Measurements from ENCODE around the gene COL16A1.

COL16A1 gene

DNA sequence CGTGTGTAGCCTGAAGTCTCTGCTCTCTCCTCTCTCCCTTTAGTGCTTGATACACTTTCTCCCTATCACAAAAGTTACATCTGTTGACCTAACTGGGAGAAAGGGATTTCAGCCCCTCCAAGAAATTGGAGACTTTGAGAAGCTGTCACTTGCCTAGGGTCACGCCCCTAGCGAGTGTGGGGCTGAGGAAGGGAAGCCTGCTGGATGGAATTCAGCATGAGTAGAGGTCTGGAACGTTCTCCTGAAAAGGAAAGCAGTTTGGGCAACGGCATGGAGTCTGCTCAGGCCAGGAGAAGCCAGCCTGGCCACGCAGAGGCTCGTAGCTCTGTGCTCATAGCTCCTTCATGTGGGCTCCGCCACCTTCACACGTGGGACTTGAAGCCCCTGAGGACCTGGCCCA lies 22.4 kb downstream of the COL16A1 start:
- DNase-seq = no peak

DNA sequence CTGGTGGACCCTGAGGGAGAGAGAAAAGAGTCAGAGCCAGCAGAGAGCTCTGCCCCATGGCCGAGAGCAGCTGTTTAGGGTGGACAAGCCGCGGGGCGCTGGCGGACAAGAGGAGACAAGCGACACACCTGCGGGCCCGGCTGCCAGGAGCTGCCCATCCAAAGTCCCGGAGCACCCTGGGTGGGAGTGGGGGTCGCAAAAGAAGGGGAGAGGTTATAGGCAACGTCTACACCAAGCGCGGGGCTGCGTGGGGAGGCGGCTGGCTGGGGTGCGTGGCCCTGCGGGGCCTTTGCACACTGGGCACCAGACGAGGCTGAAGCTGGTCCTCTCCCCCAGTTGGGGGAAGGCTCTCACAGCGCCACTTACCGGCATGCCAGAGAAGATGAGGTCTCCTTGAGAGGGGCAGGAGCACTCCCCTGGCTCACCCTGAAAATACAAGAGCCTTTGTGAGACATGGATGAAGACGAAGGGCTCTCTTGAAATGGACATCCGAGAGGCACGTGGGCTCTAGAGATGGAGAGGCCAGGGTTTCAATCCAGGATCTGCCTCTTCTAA lies 24.1 kb downstream of the COL16A1 start:
- DNase-seq = no peak

DNA sequence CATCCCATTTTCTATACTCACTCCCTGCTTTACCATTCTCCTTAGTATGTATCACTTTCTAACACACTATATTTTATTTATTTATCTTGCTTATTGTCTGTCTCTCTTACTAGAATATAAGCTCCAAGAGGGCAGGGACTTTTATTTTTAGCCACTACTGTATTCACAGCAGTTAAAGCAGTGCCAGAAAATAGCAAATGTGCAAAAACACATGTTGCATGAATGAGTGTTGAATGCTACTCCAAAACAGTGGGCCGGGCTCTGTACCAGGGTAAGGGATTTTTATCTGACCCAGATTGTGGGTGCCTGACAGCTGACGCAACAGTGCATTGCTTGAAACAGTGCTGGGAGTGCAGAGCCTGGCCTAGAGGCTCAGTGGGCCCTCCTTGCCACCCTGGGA lies 24.7 kb downstream of the COL16A1 start:
- DNase-seq = no peak

GRCh38 chr1:31678681-31679080 lies 25.1 kb downstream of the COL16A1 start:
- DNase-seq = no peak

GRCh38 chr1:31677949-31678348 lies 25.9 kb downstream of the COL16A1 start:
- DNase-seq = no peak

DNA sequence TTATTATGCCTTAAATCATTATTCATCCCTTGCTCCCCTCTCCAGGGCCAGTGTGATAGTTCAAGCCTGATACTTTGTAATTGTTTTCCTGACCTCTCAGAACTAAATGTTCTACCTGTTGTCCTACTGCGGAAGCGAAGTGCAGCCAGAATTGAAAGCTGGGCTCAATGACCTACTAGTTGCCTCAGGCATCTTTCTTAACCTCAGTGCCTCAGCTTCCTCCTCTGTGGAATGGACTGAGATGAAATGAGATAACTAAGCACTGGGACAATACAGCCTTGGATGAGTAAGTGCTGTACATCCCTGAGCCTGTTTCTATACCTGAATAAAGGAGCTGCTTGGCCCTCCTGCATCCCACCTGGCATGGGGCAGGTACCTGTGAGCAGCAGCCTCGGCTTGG lies 26.4 kb downstream of the COL16A1 start:
- no peak for DNase-seq

DNA sequence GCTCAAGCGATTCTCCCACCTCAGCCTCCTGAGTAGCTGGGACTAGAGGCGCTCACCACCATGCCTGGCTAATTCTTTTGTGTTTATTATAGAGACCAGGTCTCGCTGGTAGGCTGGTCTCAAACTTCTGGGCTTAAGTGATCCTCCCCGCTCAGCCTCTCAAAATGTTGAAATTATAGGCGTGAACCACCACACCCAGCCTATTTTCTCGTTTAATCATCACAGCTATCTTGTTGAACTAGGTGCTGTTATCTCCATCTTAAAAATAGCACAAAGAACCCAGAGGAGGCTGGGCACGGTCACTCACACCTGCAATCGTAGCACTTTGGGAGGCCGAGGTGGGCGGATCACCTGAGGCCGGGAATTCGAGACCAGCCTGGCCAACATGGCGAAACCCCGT lies 28.1 kb downstream of the COL16A1 start:
- DNase-seq = no peak

- no peak for DNase-seq
Observed at GRCh38 chr1:31675161-31675560, 28.7 kb downstream of the COL16A1 start.

DNA sequence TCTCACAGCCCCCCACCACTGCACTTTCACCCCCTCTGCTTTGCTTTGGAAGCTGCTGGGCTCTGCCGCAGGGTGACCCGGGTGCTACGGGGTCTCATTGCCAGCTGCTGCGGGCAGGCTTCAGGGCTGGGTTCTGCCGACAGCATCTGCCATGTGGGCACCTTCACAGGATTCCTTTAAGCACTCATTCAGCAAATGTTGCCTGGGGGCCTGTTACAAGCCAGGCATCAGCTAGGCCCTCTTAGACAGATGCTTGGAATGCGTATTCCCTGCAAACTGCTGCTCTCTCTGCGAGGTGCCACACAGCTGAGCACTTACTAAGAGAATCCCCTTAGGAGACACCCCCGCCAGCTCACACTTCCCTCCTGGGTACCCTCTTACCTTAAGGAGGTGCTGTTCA lies 29.2 kb downstream of the COL16A1 start:
- DNase-seq = no peak

DNA sequence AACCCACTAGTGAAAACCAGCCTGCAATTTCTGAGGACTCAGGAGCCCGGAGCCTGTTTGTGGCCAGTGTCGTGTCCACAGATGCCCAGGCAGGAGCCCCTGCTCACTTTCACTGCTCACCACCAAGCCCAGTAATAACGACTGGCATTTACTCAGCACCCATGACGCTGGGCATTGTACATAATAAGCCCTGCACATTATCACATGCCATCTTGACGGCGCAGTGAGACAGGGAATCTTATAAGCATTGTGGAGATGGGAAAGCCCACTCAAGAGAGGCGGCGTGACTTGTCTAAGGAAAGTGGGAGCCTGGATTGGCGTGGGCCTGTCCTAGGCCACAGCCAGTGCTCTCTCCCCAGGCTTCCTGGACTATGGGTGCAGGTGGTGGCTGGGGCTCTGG lies 30.4 kb downstream of the COL16A1 start:
- no peak for DNase-seq

DNA sequence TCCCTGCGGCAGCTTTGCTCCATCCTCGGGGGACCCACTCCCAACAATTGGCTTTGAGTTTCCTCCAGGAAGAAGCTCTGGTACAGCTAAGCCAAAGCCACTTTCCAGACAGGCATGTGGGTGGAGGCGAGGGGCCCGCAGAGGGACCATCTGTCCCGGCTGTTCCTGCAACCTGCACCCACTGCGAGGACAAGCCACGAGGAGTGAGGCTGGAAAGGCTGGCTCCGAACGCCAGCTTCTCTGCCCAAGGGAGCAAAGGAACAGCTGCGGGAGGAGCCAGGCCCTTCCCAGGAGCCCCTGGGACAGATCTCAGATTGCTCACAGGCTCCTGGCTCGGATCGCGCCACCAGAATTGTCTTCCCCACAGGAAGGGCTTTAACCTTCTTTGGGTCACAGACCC lies 30.8 kb downstream of the COL16A1 start:
- DNase-seq = no peak

- no peak for DNase-seq
Observed at GRCh38 chr1:31671561-31672201, 32.1 kb downstream of the COL16A1 start.

- no peak for DNase-seq
Observed at GRCh38 chr1:31671147-31671546, 32.7 kb downstream of the COL16A1 start.

GRCh38 chr1:31670593-31670964 lies 33.2 kb downstream of the COL16A1 start:
- no peak for DNase-seq

DNA sequence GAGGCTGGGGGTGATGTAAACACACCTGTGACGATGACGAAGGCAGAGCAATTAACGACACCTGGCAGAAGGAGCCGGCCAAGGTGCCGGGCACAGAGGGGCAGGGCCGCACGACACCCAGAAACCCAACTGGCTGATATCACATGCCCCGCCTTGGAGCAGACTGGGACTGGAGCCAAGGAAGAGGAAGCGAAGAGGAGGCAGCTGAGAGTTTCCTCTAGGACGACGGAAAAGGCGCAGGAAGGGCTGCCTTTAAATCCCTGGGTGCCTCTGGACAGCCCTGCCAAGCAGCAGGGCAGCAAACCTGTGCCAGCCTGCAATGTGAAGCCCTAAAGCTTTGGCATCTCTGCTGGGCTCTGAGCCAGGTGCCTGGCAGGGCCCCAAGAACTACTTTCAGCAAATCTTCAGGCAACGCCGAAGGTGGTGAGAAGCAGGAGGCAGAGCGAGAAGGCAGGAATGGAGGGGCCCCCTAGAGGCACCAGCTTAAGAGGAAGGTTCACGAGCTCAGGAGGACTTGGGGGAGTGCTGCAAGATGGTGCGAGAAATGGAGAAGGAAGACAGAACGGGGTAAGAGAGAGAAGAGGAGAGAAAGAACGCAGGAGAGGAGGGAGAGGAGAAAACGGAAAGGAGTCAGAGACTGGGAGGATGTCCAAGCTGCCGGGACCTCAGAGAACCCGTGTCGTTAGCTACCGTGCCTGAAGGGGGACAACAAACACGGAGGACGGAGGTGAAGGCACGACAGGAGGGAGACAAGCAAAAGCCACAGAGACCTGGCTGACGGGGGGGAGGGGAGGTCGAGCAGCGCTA lies 33.8 kb downstream of the COL16A1 start:
- peak; percentile 70 for DNase-seq

- DNase-seq = no peak
Observed at GRCh38 chr1:31669433-31669785, 34.4 kb downstream of the COL16A1 start.

DNA sequence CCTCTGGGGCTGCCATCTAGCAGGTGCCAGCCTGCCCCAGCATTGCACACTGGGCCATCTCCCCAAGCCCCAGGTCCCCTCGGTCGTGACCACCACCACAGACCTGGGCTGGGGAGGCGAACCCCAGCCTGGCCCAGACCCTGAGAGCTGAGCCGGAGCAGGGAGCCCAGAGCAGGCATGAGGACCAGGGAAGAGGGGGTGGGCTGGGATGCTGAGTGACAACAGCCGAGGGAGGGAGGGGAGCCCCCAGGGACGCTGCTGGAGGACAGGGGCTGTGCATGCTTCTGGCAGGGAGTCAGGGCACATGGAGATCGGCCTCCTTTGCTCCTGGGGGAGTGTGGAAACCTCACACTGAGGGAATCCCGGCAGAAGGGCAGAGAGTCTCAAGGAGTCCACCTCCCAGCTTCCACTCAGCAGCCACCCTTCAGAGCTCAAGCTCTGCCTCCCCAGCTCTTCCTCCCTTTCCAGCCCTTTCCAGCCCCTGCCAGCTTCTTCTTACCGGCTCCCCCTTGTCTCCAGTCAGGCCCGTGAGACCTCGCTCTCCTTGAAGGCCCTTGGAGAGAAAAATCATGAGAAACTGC lies 35.4 kb downstream of the COL16A1 start:
- no peak for DNase-seq

GRCh38 chr1:31667065-31667785 lies 36.6 kb downstream of the COL16A1 start:
- DNase-seq = no peak

DNA sequence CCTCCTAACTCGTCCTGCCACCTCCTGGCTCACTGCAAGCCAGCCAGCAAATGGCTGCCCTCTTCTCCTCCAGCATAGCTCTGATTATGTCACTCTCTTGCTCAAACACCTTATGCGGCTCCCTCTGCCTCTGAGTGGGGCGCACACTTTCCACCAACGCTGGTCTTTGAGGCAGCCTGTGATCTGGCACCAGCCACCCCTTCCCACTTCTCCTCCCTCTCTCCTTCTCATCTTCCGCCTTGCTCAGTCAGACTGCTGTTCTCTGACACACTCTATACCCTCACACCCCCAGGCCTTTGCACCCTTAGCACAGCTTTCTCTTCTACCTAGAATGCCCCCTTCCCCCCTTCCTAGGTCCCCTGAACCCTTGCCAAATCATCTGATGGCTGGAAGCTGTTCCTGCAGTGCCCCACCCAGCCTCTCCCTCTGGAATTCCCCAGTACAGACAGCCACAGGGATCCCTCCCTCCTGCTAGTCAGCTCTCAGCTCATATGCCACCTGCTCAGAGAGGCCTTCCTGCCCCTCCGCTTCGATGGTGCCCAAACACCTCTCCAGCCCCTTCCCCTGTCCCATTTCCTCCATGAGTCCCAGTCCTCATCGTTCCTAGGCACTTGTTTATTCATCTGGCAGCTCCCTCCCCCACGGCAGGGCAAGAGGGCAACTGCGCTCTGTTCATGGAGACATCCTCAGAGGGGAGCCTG lies 37.4 kb downstream of the COL16A1 start:
- DNase-seq = no peak

DNA sequence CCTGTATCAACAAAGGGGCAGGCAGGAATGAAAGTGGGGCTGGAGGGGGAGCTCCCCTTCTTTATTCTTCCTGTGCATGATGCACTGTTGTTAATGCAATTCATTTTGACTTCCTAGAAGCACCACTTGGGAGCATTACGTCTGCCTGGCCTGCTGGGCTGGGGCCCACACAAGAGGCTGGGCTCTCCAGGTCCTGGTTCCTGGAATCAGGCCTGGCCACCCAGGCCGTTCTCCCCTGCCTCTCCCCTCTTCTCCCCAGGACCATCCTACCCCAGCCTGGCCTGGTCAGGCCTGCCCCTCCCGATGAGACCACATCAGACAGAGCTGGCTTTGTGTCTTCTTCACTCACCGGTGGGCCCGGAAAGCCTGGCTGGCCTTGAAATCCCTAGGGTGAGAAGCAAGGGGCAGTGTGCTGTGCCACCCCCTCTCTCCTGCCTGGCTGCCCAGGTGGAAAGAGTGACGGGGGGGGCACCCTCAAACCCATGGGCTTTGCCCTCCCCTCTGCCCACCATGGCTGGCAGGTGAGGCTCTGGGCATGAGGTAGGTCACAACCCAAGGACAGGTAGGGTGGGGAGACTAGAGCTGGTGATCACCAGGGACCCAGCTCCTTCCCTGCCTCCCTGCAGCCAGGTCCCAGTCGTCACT lies 38.5 kb downstream of the COL16A1 start:
- DNase-seq = no peak

DNA sequence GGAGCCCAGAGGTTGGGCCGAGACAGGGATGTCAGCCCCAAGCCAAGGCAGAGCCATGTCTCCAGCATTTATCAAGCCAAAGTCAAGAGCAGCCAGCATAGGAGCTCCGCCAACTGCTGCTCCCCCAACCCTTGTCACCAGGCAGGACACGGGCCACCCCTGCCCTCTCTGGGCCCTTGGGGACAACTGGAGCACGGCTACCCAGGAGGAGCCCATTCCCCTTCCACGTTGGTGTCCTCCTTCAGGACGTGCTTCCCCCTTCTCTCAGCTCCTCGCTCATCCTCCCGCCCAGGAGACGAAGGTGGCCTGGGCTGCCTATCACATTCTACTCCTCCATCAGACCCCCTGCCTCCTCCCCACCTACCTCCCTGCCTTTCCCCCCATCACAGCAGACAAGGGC lies 39.3 kb downstream of the COL16A1 start:
- DNase-seq = no peak
